Islet precursor cell (in vitro differentiated cells): ENCODE results near the gene BEAN1.

Experiments used
- DNase-seq: peaks from one replicate; pipeline ENCODE4 v3.0.0-alpha.2; 2018

The BEAN1 gene

GRCh38 chr16:66421891-66422290, 5.2 kb upstream of the BEAN1 start:
- peak; percentile 18 for DNase-seq

- DNase-seq = peak; percentile 40
Measured at GRCh38 chr16:66422366-66422765, 4.7 kb upstream of the BEAN1 start.

- DNase-seq = peak; percentile 14
Measured at GRCh38 chr16:66423177-66423576, 3.9 kb upstream of the BEAN1 start.

- peak; percentile 44 for DNase-seq
Measured at GRCh38 chr16:66425651-66426050, 1.4 kb upstream of the BEAN1 start.

- DNase-seq = peak; percentile 56
Measured at GRCh38 chr16:66426112-66427035, 721 bp upstream of the BEAN1 start.

GRCh38 chr16:66427871-66428681, 981 bp downstream of the BEAN1 start:
- peak; percentile 71 for DNase-seq

- DNase-seq = peak; percentile 47
Measured at GRCh38 chr16:66428682-66429251, 1.7 kb downstream of the BEAN1 start.

- DNase-seq = peak; percentile 53
Measured at GRCh38 chr16:66429290-66429962, 2.3 kb downstream of the BEAN1 start.

- no peak for DNase-seq
Measured at GRCh38 chr16:66430214-66430613, 3.1 kb downstream of the BEAN1 start.

GRCh38 chr16:66431760-66432159, 4.7 kb downstream of the BEAN1 start:
- peak; percentile 2 for DNase-seq

GRCh38 chr16:66432429-66432828, 5.3 kb downstream of the BEAN1 start:
- no peak for DNase-seq

GRCh38 chr16:66434619-66435430, 7.7 kb downstream of the BEAN1 start:
- peak; percentile 53 for DNase-seq

- peak; percentile 12 for DNase-seq
Measured at GRCh38 chr16:66435896-66436295, 8.8 kb downstream of the BEAN1 start.

GRCh38 chr16:66437391-66437945, 10.4 kb downstream of the BEAN1 start:
- DNase-seq = no peak

- no peak for DNase-seq
Measured at GRCh38 chr16:66438536-66438935, 11.4 kb downstream of the BEAN1 start.

GRCh38 chr16:66439051-66439730, 12.1 kb downstream of the BEAN1 start:
- no peak for DNase-seq

GRCh38 chr16:66440271-66440802, 13.2 kb downstream of the BEAN1 start:
- no peak for DNase-seq

GRCh38 chr16:66440970-66441369, 13.9 kb downstream of the BEAN1 start:
- DNase-seq = peak; percentile 18

GRCh38 chr16:66441586-66442375, 14.7 kb downstream of the BEAN1 start:
- peak; percentile 46 for DNase-seq
